GM21717 (cell line): ENCODE data around the gene PLCL2.

Experiments
- ATAC-seq: cut with Tn5 transposase; IDR thresholded peaks from one replicate; pipeline ENCODE4 v1.9.1; 2021; ENCODE audit warnings: mild to moderate bottlenecking, moderate library complexity; ENCODE audit not compliant: unreplicated experiment

Gene PLCL2

GRCh38 chr3:17138246-17139039, 253.7 kb downstream of the PLCL2 start:
- ATAC-seq: no peak
